GOT3 (cell line): ENCODE measurements around the gene LIPH.
A peak's percentile ranks its signal among the peaks of the same experiment; 100 is the strongest.
"Not testable (repeated sequence)": the region's sequence is repeated elsewhere in the genome, so short reads cannot be mapped to it uniquely, and the experiment has no call there.

Experiments used
- DNase-seq: peaks from one replicate; lab custom pipeline; 2025; ENCODE audit warnings: mixed read lengths; lab: John Stamatoyannopoulos, UW

The LIPH gene

GRCh38 chr3:185552358-185552877, at the start of gene LIPH:
Gene LIPH (minus strand): TSS chr3:185552588. CDS start chr3:185552471, 117 bp downstream.
- no peak for DNase-seq

DNA sequence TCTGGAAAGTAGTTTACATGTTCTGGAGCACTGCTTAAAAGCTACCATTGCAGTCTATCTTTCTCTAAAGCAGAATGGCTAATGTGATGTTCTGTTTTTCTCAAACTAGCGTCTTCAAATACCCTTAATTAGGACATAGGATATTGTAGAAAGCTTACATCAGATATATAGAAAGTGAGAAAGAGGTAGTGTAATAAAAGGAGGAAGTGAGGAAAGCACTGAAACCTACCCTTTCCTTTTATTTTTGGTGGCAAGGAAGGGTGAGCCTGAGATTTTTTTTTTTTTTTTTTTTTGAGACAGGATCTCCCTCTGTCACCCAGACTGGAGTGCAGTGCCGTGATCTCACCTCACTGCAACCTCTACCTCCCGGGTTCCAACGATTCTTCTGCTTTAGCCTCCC, 43.1 kb upstream of the LIPH start:
- no peak for DNase-seq

DNA sequence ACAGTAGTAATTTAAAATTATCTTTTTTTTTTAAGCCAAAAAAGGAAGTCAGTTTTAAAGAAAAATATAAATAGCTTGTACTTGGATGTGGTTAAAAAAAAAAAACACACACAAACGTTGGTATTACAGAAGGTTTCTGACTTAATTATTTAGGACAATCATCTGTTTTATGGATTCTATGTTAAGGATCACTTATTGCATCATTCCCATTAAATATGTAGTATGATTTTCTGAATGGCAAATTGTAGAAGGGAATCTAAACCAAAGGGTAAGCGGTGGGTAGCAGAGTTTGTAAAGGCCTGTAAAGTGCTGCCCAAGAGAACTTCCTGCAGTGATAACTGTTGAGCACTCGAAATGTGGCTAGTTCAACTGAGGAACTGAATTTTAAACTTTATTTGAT, 41.7 kb upstream of the LIPH start:
- DNase-seq = no peak

DNA sequence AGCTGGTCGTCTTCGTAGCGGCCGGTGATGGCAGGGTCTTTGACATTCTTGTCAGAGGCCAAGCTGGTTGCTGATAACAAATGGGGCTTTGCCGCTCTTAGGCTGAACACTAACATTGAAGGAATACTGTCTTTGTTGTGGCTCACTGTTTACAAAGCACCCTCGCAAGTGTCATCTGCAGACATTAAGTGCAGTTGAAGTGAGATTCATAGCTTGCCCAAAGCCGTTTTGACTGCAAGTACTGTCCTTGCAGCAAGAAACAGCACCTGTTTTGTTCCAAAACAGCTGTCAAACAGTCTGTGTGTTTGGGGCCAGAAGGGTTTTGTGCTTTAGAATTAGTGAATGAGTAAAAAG, 34.3 kb upstream of the LIPH start:
- no peak for DNase-seq

DNA sequence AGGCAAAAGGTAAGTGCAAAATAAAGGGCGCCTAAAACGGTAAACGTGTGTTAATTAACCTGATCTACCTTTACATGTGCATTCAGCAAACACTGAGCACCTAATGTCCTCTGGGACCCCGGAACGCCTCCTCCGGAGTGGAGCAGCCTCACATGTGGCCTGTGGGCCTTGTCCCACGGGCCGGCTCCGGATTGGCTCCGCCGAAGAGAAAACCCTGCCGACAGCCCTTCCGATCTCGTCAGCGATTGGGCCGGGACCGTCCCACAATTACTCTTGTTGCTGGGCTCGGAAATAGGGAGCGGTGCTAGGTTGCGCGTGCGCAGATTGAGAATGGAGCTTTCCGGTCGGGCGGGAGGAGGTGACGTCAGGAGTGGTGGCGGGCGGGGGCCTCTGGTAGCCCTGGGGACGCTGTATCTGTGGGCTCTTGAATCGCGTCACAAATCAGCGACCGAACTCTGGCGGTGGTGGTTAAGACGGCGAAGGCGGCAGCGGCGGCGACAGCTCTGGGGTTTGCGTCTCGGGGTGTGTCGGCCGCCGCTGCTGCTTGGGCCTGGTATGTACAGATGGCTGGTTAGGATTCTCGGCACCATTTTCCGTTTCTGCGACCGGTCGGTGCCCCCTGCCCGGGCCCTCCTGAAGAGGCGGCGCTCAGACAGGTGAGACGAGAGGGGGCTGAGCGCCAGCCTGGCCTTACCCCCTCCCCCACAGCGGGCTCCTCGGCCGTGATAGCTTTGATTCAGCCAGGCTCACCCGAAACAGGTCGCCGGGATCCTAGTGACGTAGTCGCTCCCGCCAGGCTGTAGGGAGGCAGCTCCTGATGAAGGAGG, 33.7 kb upstream of the LIPH start, which contains the start of gene SENP2:
Gene SENP2 (plus strand): TSS at position 437 of the 827 bp plus-strand sequence. CDS start 119 bp downstream, at position 556.
- peak; percentile 99 for DNase-seq

GRCh38 chr3:185585518-185585858, 33.1 kb upstream of the LIPH start:
- no peak for DNase-seq

DNA sequence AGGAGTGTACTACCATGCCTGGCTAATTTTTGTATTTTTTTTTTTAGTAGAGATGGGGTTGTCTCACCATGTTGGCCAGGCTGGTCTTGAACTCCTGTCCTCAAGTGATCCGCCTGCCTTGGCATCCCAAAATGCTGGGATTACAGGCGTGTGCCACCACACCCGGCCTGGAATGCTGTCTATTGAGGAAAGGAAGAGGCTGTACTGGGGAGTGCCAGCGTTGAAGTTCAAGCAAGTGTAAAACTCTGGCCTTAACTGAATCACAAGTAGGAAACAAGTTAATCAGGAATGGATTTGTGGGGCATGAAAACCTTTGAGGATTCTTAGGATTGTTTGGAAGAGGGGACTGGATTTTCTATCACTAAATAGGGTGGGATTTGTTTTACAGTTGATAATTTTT, 32.3 kb upstream of the LIPH start:
- DNase-seq = no peak

DNA sequence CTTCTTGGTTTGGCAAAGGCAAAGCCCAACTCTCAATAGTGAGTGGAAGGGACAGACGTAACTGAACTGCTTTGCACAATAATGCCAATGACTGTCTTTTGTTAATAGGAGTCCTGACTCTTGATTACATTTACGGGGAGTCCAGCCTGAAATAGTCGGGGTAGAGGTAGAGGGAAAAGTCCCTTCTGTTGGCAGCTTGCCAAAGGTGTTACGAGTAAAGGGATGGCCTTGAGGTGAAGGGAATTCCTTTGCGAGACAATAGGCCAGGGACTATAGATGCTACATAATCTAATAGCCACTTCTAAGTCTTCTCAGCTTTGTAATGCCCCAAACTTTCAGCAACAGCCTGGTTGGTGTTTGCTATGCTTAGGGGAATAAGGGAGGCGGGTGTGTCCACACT, 31.5 kb upstream of the LIPH start:
- DNase-seq = no peak

GRCh38 chr3:185582871-185583270, 30.5 kb upstream of the LIPH start:
- no peak for DNase-seq

DNA sequence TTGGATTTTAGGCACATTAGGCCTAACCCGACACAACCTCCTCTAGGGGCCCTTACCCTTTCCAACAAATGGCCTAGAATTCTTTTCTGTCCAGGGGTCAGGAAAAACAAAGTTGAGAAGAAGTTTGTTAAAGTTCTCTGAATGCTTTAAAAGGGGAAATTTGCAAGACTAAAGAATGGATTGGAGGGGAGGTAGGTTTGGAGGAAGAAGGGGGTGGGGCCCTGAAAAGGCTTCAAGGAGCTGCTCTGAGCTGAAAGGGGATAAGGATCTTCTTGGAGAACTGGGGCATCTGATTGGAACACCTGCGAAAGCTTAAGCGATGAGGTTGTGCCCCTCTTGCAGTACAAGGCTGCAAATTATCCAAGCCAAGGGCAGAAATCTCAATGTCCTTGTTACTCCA, 29.8 kb upstream of the LIPH start:
- no peak for DNase-seq

DNA sequence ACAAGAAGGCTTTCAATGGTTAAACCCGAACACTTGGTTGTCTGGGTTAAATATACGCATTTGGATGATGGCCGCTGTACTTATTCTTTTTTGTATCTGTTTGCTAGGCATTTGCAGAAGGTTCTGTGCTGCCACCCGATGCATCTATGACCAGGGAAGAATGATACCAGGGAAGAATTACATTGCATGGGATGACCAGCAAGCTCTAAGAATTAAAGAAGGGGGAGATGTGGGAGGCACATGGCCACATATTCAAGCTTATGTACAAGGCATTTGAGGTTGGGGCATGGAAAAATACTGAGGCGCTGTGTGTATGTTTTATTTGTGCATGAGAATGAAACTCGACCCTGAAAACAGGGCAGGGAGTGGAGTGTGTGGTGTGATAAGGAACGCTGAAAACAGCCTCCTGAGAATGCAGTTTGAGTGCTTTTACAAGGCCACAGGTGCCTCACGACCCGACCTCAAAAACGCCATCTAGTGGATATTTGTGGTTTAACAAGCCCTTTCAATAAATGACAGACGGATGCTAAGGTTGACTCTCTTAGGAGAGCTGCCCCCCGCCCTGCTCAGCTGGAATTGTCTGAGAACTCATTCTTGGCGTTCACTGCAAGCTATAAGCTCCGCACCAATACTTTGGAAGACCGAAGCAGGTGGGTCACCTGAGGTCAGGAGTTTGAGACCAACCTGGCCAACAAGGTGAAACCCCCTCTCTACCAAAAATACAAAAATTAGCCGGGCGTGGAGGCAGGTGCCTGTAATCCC, 22.9 kb upstream of the LIPH start:
- not testable (repeated sequence) for DNase-seq

DNA sequence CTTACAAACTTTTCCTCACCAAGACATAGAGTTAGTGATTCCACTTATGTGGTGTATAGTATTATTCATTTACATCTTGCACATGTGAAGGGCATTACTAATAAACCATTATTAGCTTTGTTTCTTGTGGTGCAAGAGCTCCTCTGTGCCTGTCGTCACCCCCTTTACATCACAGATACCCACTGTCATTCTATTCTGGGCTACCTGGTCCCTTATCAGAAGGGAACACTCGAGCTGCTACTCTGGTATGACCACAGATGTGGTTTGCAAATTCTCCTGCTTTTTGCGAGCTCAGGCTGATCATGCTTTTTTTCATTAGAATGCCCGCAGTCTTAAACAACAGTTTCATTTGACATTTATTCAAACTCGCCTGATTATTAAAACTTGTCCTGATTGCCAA, 19.8 kb upstream of the LIPH start:
- DNase-seq = no peak

GRCh38 chr3:185561958-185562357, 9.6 kb upstream of the LIPH start:
- DNase-seq = no peak

- DNase-seq = no peak
Observed at GRCh38 chr3:185561374-185561943, 9.1 kb upstream of the LIPH start.

- no peak for DNase-seq
Observed at GRCh38 chr3:185560676-185561075, 8.3 kb upstream of the LIPH start.

DNA sequence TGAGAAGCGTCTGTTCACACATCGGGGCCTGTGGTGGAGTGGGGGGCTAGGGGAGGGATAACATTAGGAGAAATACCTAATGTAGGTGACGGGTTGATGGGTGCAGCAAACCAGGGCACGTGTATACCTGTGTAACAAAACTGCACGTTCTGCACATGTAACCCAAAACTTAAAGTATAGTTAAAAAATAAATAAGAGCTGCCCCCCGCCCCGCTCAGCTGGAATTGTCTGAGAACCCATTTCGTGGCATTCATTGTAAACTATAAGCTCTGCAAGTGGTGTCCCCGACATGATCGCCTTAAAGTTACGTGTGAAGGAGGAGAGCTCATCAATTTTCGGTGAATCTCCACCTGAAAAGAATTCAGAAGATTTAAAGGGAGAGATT, 7.3 kb upstream of the LIPH start:
- no peak for DNase-seq

DNA sequence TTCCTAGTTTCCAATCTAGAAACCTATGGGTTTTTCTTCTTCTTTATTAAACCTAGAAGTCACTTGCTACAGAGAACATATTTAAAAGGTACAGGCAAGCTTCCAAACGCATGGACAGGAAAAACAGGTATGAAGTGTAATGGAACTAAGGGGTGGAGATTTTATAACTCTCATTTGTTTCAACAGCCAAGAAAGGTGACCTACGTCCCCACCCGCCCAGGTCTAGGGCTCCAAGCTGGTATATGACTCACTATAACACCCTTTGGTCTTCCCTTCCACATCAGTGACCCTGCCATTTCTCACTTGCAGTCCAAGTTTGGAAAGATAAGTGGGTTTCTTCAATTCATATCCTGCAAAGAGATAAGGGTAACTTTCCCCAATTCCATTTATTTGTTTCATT, 6.0 kb upstream of the LIPH start:
- DNase-seq = no peak

- DNase-seq = not testable (repeated sequence)
Observed at GRCh38 chr3:185556640-185557039, 4.3 kb upstream of the LIPH start.

DNA sequence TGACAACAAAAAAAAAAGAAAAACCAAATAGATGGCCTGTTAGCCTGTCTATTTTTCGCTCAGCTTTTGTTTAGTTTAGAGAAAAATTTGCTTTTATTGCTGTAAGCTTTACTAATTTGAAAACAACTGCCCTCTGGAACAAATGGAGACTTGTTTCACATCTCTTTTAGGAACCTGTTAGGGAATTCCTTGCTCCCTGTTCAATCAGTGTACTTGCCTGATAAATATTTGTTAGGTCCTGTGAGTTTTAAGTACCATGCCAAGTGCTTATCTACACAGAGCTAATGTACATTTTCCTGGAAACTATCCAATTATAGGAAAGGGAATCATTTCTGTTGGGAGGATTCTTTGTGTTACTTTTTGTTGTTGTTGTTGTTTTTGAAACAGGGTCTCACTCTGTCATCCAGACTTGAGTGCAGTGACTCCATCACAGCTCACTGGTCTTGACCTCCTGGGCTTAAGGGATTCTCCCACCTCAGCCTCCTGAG, 3.5 kb upstream of the LIPH start:
- no peak for DNase-seq

DNA sequence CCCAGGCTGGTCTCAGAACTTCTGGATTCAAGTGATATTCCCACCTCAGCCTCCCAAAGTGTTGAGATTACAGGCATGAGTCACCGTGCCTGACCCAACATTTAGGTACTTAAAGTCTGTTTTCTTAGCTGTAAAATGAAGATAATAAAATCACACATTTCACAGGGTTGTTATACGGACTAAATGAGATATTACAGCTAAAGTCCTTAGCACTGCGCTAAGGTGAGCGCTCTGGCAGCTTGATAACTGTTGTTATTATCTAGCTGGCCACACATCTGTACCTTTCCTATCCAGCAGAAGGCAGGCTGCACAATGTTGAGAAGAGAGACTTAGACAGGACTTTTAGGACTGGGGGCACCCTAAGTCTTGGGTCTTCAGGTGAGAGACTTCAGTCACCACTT, 2.7 kb upstream of the LIPH start:
- no peak for DNase-seq

DNA sequence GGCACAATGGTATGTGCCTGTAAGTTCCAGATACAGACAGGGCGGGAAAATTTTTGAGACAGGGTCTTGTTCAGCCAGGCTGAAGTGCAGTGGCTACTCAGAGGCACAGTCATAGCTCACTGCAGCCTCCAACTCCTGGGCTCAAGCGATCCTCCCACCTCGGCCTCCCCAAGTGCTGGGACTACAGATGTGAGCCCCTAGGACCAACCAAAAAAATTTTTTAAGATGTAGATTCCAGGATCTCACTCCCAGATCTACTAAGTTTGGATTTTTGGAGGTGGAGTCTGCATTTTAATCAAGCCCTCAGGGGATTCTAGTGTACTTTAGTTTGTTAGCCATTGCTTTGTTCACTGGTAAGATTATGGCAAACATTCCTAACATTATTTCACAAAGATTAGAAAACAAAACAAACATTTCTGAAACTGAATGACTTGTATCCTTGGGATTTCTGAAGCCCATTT, 2.7 kb downstream of the LIPH start:
- DNase-seq = no peak

- peak; percentile 26 for DNase-seq
Observed at GRCh38 chr3:185549122-185549521, 3.3 kb downstream of the LIPH start.

- no peak for DNase-seq
Observed at GRCh38 chr3:185540695-185541094, 11.7 kb downstream of the LIPH start.
